ENCODE results near the gene ANKS6. TPM values are rescaled to one million over a fixed set of nuclear protein-coding genes. Genes with fewer than 3 reads are reported as not detected.

The ANKS6 gene
- total RNA-seq, 1 donor from 2014 or later, result 26.7 TPM

DNA sequence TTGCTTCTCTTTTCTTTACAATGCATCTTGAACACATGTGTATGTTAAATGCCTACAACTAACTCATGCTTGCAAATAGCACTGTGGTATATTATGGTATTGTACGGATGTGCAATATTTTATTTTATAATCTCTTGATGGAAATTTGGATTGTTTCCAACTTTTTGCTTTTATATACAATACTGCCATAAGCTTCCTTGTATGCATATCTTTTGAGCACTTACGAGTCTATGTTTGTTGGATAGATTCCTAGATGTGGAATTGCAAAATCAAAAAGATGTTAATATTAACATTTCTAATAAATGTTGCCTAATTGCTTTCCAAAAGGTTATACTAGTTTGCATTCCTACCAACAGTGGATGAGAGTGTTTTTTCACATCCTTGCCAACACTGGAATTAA, 7.7 kb upstream of the ANKS6 start:
- DNase-seq (no peak), ATAC-seq (no peak)
- no peak for TF ChIP-seq CTCF (IDR thresholded peaks at IDR 0.05)
- intact Hi-C loops (cut with DNase I), result no loop called here
- Histone ChIP-seq H3K27ac (no peak overlapping the region), H3K4me1 (peaks cover 14% of the 10 kb centered on the region), H3K4me3 (no peak overlapping the region), H3K27me3 (no peaks in the 10 kb centered on the region), H3K36me3 (no peaks in the 10 kb centered on the region), H3K9me3 (no peaks in the 10 kb centered on the region)

DNA sequence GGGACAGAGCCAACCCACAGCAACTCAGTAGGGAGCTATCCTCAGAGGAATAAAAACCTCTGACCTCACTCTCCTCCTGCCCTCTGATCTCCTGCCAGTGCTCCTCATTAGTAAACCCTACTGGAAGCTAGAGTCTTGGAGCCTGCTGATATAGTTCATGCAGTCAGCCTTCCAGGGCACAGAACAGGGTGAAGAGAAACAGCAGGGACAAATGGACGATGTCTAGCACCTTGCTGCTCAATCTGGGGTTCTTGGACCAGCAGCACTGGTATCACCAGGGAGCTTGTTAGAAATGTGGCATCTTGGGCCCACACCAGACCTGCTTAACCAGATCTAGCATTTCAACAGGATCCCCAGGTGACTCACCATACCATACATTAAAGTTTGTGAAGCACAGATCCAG, 5.6 kb upstream of the ANKS6 start:
- Histone ChIP-seq H3K4me3 (no peak overlapping the region), H3K27ac (no peak overlapping the region), H3K36me3 (no peaks in the 10 kb centered on the region), H3K9me3 (no peaks in the 10 kb centered on the region), H3K27me3 (no peaks in the 10 kb centered on the region), H3K4me1 (peaks cover 4% of the 10 kb centered on the region)
- ATAC-seq (no peak), DNase-seq (no peak)
- intact Hi-C loops (cut with DNase I), result no loop called here
- TF ChIP-seq CTCF (IDR thresholded peaks at IDR 0.05), result no peak

DNA sequence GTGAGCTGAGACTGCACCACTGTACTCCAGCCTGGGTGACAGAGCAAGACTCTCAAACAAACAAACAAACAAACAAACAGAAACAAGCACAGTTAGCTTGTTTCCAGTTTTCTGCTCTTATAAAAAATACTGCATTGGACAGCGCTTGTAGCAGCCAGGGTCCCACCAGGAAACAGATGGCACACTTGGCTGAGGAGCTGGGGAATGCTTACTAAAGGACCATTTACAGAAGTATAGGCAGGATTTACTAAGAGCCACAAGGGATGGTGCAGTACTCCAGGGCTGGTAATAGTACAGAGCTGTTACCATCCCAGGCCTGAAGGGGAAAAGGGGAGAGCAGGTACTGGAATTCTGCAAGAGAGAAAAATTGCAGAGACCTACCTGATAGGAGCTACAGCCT, 5.2 kb upstream of the ANKS6 start:
- DNase-seq, result no peak
- Histone ChIP-seq H3K9me3 (no peaks in the 10 kb centered on the region), H3K27ac (no peak overlapping the region), H3K27me3 (no peaks in the 10 kb centered on the region), H3K4me3 (no peak overlapping the region), H3K36me3 (no peaks in the 10 kb centered on the region), H3K4me1 (no peaks in the 10 kb centered on the region)
- no peak for ATAC-seq
- TF ChIP-seq CTCF (IDR thresholded peaks at IDR 0.05), result no peak
- intact Hi-C loops (cut with DNase I), result no loop called here

GRCh38 chr9:98798254-98798653, 1.9 kb upstream of the ANKS6 start:
- no peak for TF ChIP-seq CTCF (IDR thresholded peaks at IDR 0.05)
- Histone ChIP-seq H3K36me3 (no peaks in the 10 kb centered on the region), H3K4me1 (peaks cover 8% of the 10 kb centered on the region), H3K27ac (no peak overlapping the region), H3K27me3 (no peaks in the 10 kb centered on the region), H3K4me3 (no peak overlapping the region), H3K9me3 (no peaks in the 10 kb centered on the region)
- intact Hi-C loops (cut with DNase I), result no loop called here
- no peak for ATAC-seq
- DNase-seq, result no peak

DNA sequence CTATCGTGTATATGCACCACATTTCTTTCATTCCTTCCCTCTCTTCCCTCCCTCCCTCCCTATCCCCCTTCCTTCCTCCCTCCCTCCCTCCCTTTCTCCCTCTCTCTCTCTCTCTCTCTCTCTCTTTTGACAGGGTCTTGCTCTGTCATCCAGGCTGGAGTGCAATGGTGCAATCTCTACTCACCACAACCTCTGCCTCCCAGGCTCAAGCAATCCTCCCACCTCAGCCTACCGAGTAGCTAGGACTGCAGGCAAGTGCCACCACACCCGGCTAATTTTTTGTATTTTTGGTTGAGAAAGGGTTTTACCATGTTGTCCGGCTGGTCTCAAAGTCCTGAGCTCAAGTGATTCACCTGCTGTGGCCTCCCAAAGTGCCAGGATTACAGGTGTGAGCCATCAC, 1.1 kb upstream of the ANKS6 start:
- no peak for DNase-seq

More for the DNA sequence above, 1.1 kb upstream of the ANKS6 start:
- Histone ChIP-seq H3K9me3 (no peaks in the 10 kb centered on the region), H3K4me3 (no peak overlapping the region), H3K27ac (no peak overlapping the region), H3K36me3 (no peaks in the 10 kb centered on the region), H3K4me1 (peaks cover 8% of the 10 kb centered on the region), H3K27me3 (no peaks in the 10 kb centered on the region)
- intact Hi-C loops (cut with DNase I), result no loop called here
- no peak for ATAC-seq
- no peak for TF ChIP-seq CTCF (IDR thresholded peaks at IDR 0.05)

Data from upper lobe of right lung (tissue), 1 donor.